HepG2 (cell line): ENCODE data around the gene GPN2. TPM values are rescaled to one million over a fixed set of nuclear protein-coding genes. Genes with fewer than 3 reads are reported as not detected.

Source experiments
- CAMTA2 ChIP-seq: sonication (generic); formaldehyde crosslinking; IDR thresholded peaks from 2 replicates; pipeline ENCODE4 v1.4.0; 2020; ENCODE audit warnings: mild to moderate bottlenecking, missing genetic modification reagents, borderline replicate concordance
- CENPBD1 ChIP-seq: sonication (generic); formaldehyde crosslinking; IDR thresholded peaks from 2 replicates; pipeline ENCODE4 v1.8.0; 2022; ENCODE audit warnings: missing genetic modification reagents, low read depth, mild to moderate bottlenecking, borderline replicate concordance
- EEA1 ChIP-seq: sonication (generic); formaldehyde crosslinking; IDR thresholded peaks from 2 replicates; pipeline ENCODE4 v1.5.1; 2020; ENCODE audit warnings: mild to moderate bottlenecking, missing genetic modification reagents, borderline replicate concordance
- FOXO1 ChIP-seq: sonication (generic); formaldehyde crosslinking; IDR thresholded peaks from 2 replicates; pipeline ENCODE4 v1.4.0; 2020; ENCODE audit warnings: missing genetic modification reagents
- HNF4A ChIP-seq: sonication (generic); formaldehyde crosslinking; IDR thresholded peaks from 2 replicates; pipeline ENCODE4 v1.4.0; 2020; ENCODE audit warnings: missing genetic modification reagents
- MEF2D ChIP-seq: sonication (generic); formaldehyde crosslinking; IDR thresholded peaks from 2 replicates; pipeline ENCODE4 v1.5.1; 2020; ENCODE audit warnings: mild to moderate bottlenecking, missing genetic modification reagents
- RARA ChIP-seq: IDR thresholded peaks from 2 replicates; pipeline ENCODE4 v1.6.1; 2016; ENCODE audit warnings: missing genetic modification reagents, missing compliant biosample characterization
- THYN1 ChIP-seq: sonication (generic); formaldehyde crosslinking; IDR thresholded peaks from 2 replicates; pipeline ENCODE4 v1.8.1; 2023; ENCODE audit warnings: low read depth, mild to moderate bottlenecking, moderate library complexity, missing genetic modification reagents, borderline replicate concordance
- ZNF160 ChIP-seq: sonication (generic); formaldehyde crosslinking; IDR thresholded peaks from 2 replicates; pipeline ENCODE4 v1.8.0; 2022; ENCODE audit warnings: mild to moderate bottlenecking, inconsistent platforms, missing genetic modification reagents
- ZNF780A ChIP-seq: sonication (generic); formaldehyde crosslinking; IDR thresholded peaks from 2 replicates; pipeline ENCODE4 v1.8.0; 2022; ENCODE audit warnings: mild to moderate bottlenecking, missing genetic modification reagents, moderate library complexity
- ZNF792 ChIP-seq: IDR thresholded peaks from 2 replicates; pipeline ENCODE4 v1.6.1; 2016
- ZSCAN31 ChIP-seq: sonication (generic); formaldehyde crosslinking; IDR thresholded peaks from 2 replicates; pipeline ENCODE4 v1.5.0; 2020; ENCODE audit warnings: low read depth, mild to moderate bottlenecking, missing genetic modification reagents
- polyA plus RNA-seq, 8 experiments: library from polyadenylated mRNA; depleted of rRNA in 3 of 8; stranded (reverse) in 7 of 8; unstranded in 1 of 8; fragments of >200 nt; fragmentation: Illumina TruSeq in 4 of 8; extraction: Trizol in 4 of 8; gene quantifications; 2 replicates each; pipeline versions ENCODE4 v1.2.1 to v1.2.3, GENCODE V29; 2011 to 2016; ENCODE audit warnings: low read depth in 4 of 8, missing spikeins in 1 of 8, mixed read lengths in 1 of 8; ENCODE audit not compliant: insufficient read depth in 1 of 8
- total RNA-seq, 5 experiments: library from RNA; depleted of rRNA; stranded (reverse); fragments of >200 nt; fragmentation: Illumina TruSeq; extraction: Trizol; gene quantifications; 2 replicates each; pipeline ENCODE4 v1.2.3, GENCODE V29; 2016; ENCODE audit warnings: low read depth in 1 of 5
- TF ChIP-seq, protein P1 (sequence below): sonication (generic); formaldehyde crosslinking; IDR thresholded peaks from 2 replicates; pipeline ENCODE4 v1.4.0; 2020; ENCODE audit warnings: mild to moderate bottlenecking, missing genetic modification reagents
- TF ChIP-seq, protein P2 (sequence below): sonication (generic); formaldehyde crosslinking; IDR thresholded peaks from 2 replicates; pipeline ENCODE4 v1.4.0; 2020; ENCODE audit warnings: missing genetic modification reagents

GPN2 gene
- total and polyA plus RNA-seq, 2 of the 13 experiments (the other 11 are each of a cell fraction or from before 2014, with no cell fraction given): 19.3 to 38.9 TPM

DNA sequence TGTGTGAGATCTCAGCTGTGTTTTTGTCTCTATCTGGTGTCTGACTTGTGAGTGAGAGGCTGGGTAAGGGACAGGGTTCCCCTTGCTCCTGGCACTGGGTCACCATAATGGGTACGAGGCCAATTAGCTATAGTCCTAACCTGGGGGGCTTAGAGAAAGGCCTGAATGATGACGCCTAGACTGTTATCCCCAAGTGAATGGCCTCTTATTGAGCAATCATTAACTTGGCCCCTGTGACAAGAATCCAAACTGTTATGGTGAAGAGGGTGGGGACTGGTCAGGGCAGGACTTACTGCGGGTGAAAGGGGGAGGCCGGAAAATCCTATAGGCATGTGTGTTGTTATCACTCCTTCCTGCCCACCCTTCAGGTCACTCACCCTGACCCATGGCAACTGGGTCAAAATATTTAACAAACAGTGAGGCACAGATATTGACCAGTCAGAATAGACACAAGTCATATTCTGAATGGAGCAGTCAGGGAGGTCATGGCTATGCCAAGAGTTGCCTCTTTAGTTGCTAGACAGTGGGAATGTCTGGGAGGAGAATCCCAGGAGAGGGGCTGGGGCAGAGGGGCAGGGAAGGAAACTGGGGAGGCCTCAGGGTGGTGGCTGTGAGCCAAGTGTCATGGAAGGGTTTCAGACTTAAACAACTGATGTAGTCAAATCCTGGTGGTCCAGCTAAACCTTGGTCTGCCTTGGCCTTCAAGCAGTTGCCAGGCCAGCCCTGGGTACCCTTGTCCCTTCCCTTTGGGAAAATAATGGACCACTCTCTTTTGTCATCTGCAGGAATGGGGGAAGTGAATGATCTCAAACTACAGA lies 20.5 kb upstream of the GPN2 start (continued):
- TF ChIP-seq, protein P1, sequence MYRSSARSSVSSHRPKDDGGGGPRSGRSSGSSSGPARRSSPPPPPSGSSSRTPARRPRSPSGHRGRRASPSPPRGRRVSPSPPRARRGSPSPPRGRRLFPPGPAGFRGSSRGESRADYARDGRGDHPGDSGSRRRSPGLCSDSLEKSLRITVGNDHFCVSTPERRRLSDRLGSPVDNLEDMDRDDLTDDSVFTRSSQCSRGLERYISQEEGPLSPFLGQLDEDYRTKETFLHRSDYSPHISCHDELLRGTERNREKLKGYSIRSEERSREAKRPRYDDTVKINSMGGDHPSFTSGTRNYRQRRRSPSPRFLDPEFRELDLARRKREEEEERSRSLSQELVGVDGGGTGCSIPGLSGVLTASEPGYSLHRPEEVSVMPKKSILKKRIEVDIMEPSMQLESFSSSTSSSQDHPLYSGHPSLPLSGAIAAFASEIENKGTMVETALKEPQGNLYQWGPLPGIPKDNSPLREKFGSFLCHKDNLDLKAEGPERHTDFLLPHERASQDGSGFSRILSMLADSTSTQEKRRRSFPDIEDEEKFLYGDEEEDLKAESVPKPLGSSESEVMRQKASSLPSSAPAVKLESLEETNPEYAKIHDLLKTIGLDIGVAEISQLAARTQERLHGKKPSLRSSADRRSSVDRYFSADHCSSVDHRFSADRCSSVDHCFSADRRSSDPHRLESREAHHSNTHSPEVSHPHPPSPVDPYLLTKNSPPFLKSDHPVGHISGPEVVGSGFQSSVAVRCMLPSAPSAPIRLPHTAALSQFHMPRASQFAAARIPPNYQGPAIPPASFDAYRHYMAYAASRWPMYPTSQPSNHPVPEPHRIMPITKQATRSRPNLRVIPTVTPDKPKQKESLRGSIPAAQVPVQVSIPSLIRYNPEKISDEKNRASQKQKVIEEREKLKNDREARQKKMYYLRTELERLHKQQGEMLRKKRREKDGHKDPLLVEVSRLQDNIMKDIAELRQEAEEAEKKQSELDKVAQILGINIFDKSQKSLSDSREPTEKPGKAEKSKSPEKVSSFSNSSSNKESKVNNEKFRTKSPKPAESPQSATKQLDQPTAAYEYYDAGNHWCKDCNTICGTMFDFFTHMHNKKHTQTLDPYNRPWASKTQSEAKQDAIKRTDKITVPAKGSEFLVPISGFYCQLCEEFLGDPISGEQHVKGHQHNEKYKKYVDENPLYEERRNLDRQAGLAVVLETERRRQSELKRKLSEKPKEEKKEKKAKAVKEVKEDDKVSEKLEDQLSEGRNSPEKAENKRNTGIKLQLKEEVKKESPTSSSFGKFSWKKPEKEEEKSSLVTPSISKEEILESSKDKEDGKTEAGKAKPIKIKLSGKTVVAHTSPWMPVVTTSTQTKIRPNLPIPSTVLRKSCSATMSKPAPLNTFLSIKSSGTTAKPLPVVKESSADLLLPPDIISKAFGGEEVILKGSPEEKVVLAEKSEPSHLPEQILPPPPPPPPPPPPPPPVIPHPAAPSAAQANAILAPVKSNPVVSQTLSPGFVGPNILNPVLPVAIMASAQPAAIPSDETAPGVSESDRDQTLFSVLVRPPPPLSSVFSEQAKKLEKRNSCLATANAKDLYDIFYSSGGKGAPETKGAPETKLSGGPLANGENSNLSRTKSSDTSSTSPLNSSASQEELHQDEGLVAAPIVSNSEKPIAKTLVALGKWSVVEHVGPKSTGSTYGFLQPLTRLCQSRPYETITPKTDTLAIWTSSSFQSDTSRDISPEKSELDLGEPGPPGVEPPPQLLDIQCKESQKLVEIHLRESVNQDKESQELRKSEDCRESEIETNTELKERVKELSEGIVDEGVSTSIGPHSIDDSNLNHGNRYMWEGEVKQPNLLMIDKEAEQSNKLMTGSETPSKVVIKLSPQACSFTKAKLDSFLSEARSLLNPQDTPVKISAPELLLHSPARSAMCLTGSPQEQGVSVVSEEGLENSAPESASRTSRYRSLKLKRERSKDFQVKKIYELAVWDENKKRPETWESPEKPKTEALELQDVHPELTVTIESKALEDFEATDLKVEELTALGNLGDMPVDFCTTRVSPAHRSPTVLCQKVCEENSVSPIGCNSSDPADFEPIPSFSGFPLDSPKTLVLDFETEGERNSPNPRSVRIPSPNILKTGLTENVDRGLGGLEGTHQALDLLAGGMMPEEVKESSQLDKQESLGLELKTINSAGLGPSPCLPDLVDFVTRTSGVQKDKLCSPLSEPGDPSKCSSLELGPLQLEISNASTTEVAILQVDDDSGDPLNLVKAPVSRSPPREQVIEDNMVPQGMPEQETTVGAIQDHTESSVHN (CRISPR knock-in tag): no peak
- TF ChIP-seq CENPBD1 (CRISPR knock-in tag) (0 out of 2 replicates have a peak, but pooled peaks have one; percentile 20), ZNF780A (CRISPR knock-in tag) (no peak), HNF4A (CRISPR knock-in tag) (peak; percentile 84), CAMTA2 (no peak; the same call in 1 of the 2 replicates), FOXO1 (CRISPR knock-in tag) (peak; percentile 93), THYN1 (CRISPR knock-in tag) (no peak), MEF2D (CRISPR knock-in tag) (peak; percentile 96), RARA (peak; percentile 99), ZSCAN31 (0 out of 2 replicates have a peak, but pooled peaks have one; percentile 44), ZNF160 (CRISPR knock-in tag) (peak; percentile 29; the same call in 1 of the 2 replicates), ZNF792 (CRISPR knock-in tag) (peak; percentile 75; the same call in 1 of the 2 replicates), EEA1 (CRISPR knock-in tag) (peak; percentile 77; the same call in 1 of the 2 replicates)
- TF ChIP-seq, protein P2, sequence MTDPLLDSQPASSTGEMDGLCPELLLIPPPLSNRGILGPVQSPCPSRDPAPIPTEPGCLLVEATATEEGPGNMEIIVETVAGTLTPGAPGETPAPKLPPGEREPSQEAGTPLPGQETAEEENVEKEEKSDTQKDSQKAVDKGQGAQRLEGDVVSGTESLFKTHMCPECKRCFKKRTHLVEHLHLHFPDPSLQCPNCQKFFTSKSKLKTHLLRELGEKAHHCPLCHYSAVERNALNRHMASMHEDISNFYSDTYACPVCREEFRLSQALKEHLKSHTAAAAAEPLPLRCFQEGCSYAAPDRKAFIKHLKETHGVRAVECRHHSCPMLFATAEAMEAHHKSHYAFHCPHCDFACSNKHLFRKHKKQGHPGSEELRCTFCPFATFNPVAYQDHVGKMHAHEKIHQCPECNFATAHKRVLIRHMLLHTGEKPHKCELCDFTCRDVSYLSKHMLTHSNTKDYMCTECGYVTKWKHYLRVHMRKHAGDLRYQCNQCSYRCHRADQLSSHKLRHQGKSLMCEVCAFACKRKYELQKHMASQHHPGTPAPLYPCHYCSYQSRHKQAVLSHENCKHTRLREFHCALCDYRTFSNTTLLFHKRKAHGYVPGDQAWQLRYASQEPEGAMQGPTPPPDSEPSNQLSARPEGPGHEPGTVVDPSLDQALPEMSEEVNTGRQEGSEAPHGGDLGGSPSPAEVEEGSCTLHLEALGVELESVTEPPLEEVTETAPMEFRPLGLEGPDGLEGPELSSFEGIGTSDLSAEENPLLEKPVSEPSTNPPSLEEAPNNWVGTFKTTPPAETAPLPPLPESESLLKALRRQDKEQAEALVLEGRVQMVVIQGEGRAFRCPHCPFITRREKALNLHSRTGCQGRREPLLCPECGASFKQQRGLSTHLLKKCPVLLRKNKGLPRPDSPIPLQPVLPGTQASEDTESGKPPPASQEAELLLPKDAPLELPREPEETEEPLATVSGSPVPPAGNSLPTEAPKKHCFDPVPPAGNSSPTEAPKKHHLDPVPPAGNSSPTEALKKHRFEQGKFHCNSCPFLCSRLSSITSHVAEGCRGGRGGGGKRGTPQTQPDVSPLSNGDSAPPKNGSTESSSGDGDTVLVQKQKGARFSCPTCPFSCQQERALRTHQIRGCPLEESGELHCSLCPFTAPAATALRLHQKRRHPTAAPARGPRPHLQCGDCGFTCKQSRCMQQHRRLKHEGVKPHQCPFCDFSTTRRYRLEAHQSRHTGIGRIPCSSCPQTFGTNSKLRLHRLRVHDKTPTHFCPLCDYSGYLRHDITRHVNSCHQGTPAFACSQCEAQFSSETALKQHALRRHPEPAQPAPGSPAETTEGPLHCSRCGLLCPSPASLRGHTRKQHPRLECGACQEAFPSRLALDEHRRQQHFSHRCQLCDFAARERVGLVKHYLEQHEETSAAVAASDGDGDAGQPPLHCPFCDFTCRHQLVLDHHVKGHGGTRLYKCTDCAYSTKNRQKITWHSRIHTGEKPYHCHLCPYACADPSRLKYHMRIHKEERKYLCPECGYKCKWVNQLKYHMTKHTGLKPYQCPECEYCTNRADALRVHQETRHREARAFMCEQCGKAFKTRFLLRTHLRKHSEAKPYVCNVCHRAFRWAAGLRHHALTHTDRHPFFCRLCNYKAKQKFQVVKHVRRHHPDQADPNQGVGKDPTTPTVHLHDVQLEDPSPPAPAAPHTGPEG (CRISPR knock-in tag): no peak
